Erythroblast (primary cell): ENCODE data around the gene GLIPR1L2.

Source experiments
- GATA1 ChIP-seq: IDR thresholded peaks from 2 replicates; pipeline ENCODE4 v1.6.1; 2011; ENCODE audit warnings: low read depth, mild to moderate bottlenecking, control low read depth, low read length, moderate library complexity
- POLR2A ChIP-seq: IDR thresholded peaks from 2 replicates; pipeline ENCODE4 v1.6.1; 2011; ENCODE audit warnings: mild to moderate bottlenecking, low read length

- TF ChIP-seq POLR2A (no peak), GATA1 (no peak)
Observed at GRCh38 chr12:75438059-75438754, 47.3 kb downstream of the GLIPR1L2 start.
